Esophagus (tissue), 2 donors: Measurements from ENCODE around the gene STKLD1. TPM values are rescaled to one million over a fixed set of nuclear protein-coding genes. Genes with fewer than 3 reads are reported as not detected.

Experiments used
- H3K27ac ChIP-seq, 2 donors: one replicate each; pipeline ENCODE4 v1.5.1; 2013; ENCODE audit warnings: low read depth in 2 of 2, mild to moderate bottlenecking in 2 of 2, inconsistent platforms in 1 of 2, low read length in 1 of 2, moderate library complexity in 1 of 2
- H3K27me3 ChIP-seq, 2 donors: one replicate each; pipeline ENCODE4 v1.6.1; 2013; ENCODE audit warnings: low read length in 2 of 2, control low read depth in 1 of 2, mild to moderate bottlenecking in 1 of 2; ENCODE audit not compliant: insufficient read depth in 2 of 2, control insufficient read depth in 1 of 2
- H3K36me3 ChIP-seq, 2 donors: one replicate each; pipeline ENCODE4 v1.6.1; 2013; ENCODE audit warnings: low read length in 1 of 2; ENCODE audit not compliant: control insufficient read depth in 2 of 2, insufficient read depth in 2 of 2
- H3K4me1 ChIP-seq, 2 donors: one replicate each; pipeline ENCODE4 v1.6.1; 2013; ENCODE audit warnings: low read length in 1 of 2; ENCODE audit not compliant: control insufficient read depth in 2 of 2, insufficient read depth in 2 of 2
- H3K4me3 ChIP-seq, 2 donors: one replicate each; pipeline ENCODE4 v1.5.1; 2013; ENCODE audit warnings: low read length in 2 of 2, mild to moderate bottlenecking in 2 of 2, low read depth in 1 of 2, moderate library complexity in 1 of 2
- H3K9me3 ChIP-seq, 2 donors: one replicate each; pipeline ENCODE4 v1.6.1; 2013; ENCODE audit warnings: mild to moderate bottlenecking in 2 of 2, low read depth in 1 of 2, low read length in 1 of 2, moderate library complexity in 1 of 2; ENCODE audit not compliant: control insufficient read depth in 2 of 2, insufficient read depth in 1 of 2
- WGBS, 2 donors: extraction: QIAGEN DNeasy Blood & Tissue Kit; methylation state at CpG; one replicate each; pipeline ENCODE4 v1.1.7; 2013; 5-methylcytosine and 5-hydroxymethylcytosine counted together
- polyA plus RNA-seq, 2 donors: library from polyadenylated mRNA; stranded (reverse); fragments of 200-250 nt; gene quantifications; one replicate each; pipeline ENCODE4 v1.2.3, GENCODE V29; 2013
- donor health status: healthy with polysubstance abuse.
- donor health status: Bipolar disorder and iron deficiency.

The STKLD1 gene
- polyA plus RNA-seq, 2 donors, result 0.49 to 1.3 TPM

DNA sequence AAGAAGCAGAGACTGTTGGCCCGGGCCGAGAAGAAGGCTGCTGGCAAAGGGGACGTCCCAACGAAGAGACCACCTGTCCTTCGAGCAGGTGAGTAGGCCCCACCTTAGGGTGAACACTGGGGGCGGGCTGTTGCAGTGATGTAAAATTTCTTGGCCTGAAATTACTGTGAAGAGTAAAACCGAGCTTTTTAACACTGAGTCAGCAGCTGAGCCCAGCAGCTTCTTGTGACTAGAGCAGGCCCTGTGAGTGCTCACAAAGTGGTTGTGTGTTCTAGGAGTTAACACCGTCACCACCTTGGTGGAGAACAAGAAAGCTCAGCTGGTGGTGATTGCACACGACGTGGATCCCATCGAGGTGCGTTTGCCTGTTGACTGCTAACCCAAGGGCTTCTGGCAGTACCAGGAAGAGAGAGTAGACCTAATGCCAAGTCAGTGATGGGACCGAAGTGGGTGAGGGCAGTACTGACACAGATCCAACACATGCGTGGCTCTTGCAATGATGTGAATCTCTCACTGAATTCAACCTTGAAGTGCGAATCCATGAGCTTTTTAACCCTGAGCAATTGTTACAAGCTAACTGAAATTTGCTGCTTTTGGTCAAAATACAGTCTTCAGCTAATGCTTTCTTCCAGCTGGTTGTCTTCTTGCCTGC, 26.1 kb upstream of the STKLD1 start:
- peak overlapping the region in 1 of 2 donors; percentile 6 for H3K4me3 ChIP-seq

DNA sequence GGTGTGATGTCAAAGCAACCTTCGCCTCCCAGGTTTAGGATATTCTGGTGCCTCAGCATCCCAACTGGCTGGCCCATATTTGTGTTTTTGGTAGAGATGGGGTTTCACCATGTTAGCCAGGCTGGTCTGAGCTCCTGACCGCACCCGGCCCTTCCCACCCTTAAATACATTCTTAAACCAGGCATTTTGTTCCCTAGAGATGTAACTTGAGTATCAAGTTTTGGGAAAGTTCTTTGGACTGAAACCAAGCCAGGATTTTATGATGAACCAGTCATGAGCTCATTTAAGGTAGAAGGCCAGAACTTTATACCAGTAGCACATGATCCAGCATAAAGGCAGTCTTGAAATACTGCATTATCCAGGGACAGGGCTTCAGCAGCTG, 24.6 kb upstream of the STKLD1 start:
- no peaks in the 10 kb centered on the region for H3K27me3 ChIP-seq
- WGBS, 2 donors, result 84 to 90% methylated on average over 3 of the region's 3 CpGs
- no peak overlapping the region for H3K4me3 ChIP-seq
- H3K9me3 ChIP-seq, result no peaks in the 10 kb centered on the region
- H3K4me1 ChIP-seq, result peaks cover 0 to 10% of the 10 kb centered on the region in 2 donors
- no peak overlapping the region for H3K27ac ChIP-seq
- peaks cover 7 to 36% of the 10 kb centered on the region in 2 donors for H3K36me3 ChIP-seq

More for the DNA sequence above, 26.1 kb upstream of the STKLD1 start:
- Histone ChIP-seq H3K27me3 (no peaks in the 10 kb centered on the region), H3K9me3 (no peaks in the 10 kb centered on the region), H3K4me1 (peaks cover 0 to 17% of the 10 kb centered on the region in 2 donors), H3K27ac (no peak overlapping the region), H3K36me3 (peaks cover 7 to 46% of the 10 kb centered on the region in 2 donors)
- 68 to 73% methylated on average over 15 of the region's 15 CpGs for WGBS, 2 donors

DNA sequence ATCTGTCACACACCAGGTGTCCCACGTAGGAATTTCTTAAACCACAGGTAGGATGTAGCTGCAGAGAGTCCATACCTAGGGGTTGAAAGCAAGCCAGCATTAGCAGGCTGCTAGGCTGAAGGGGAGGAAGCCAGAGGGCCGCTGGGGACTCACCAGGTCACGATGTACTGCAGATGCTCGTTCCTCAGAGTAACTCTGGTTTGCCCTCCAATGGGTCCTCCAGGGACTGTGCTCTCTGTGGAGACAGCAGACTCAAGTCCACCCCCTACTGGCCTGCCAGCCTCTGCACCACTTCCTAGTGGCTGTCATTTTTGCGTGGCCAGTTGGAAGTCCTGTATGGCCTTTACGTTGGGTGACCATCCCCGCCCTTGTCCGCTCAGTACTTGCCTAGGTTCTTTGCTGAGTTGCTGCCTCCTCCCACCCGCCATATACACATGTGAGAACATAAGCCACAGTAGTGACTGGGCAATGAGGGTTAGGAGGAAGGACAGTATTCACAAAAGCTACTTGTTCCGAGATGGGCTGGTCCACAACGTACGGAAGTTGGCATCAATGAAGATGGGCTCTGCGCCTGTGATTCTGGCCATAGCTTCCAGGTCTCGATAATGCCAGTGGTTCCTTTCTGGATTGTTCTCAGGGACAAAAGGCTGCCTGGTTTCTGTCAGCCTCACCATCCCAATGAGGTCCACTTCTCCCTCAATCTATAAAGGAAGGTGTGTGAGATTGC, 24.1 kb upstream of the STKLD1 start:
- H3K4me1 ChIP-seq, result peaks cover 0 to 8% of the 10 kb centered on the region in 2 donors
- no peak overlapping the region for H3K27ac ChIP-seq
- H3K27me3 ChIP-seq, result no peaks in the 10 kb centered on the region
- no peak overlapping the region for H3K4me3 ChIP-seq
- peaks cover 7 to 36% of the 10 kb centered on the region in 2 donors for H3K36me3 ChIP-seq
- no peaks in the 10 kb centered on the region for H3K9me3 ChIP-seq
- WGBS, 2 donors, result 68 to 75% methylated on average over 14 of the region's 14 CpGs

DNA sequence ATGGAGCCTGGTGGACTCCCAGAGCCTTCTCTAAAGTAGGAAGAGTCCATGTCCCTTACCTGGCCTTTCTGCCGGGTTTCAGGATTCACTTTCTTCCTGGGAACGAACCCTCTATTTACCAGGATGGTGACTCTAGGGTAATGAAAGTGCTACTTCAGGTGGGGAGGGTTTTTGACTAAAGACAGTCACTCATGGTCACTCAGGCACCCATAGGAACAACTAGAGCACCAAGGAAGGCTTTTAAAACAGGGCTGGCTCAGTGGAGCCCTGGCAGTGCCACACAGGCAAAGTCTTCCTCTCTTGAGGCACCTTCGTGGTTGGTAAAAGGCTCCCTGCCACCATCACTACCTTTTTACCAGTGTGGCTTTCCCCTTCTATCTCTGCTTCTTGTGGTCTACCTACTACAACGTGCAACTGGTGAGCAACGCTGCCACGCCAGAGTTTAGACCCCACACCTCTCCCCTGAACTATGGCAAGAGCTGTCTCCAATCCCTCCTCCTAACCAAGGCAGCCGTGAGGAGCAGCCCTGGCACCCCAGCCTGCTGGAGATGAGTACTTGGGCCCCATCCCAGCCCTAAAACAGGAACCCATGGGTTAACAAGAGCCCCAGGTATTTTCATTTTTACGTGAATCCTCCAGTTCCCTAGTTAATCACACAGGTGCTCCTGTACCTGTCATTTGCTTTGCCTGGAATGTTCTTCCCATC, 23.4 kb upstream of the STKLD1 start:
- Histone ChIP-seq H3K36me3 (peaks cover 7 to 36% of the 10 kb centered on the region in 2 donors), H3K4me3 (no peak overlapping the region), H3K27me3 (no peaks in the 10 kb centered on the region), H3K9me3 (no peaks in the 10 kb centered on the region), H3K27ac (no peak overlapping the region), H3K4me1 (peaks cover 2 to 15% of the 10 kb centered on the region in 2 donors)
- 64 to 68% methylated on average over 8 of the region's 8 CpGs for WGBS, 2 donors

DNA sequence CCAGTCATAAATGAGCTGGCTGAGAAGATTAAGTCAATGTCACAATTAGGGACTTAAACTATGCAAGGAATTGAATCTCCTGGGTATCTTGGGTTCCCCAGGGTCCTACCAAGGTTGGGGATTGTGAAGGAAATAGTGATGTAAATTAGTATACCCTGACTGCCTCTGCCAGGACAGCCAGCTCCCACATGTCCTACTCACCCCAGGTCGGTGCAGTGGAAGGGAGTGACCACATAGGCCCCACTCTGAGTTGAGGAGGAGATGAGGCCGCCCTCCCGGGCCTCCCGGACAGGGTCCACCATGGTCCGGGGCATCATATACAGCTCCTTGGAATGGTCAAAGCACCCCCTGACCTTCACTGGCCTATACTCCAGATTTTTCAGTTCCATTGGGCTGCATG, 22.6 kb upstream of the STKLD1 start:
- H3K4me3 ChIP-seq, result no peak overlapping the region
- 77 to 88% methylated on average over 5 of the region's 5 CpGs for WGBS, 2 donors
- H3K36me3 ChIP-seq, result peaks cover 7 to 38% of the 10 kb centered on the region in 2 donors
- H3K4me1 ChIP-seq, result peaks cover 4 to 18% of the 10 kb centered on the region in 2 donors
- H3K27me3 ChIP-seq, result no peaks in the 10 kb centered on the region
- H3K27ac ChIP-seq, result no peak overlapping the region
- H3K9me3 ChIP-seq, result no peaks in the 10 kb centered on the region

DNA sequence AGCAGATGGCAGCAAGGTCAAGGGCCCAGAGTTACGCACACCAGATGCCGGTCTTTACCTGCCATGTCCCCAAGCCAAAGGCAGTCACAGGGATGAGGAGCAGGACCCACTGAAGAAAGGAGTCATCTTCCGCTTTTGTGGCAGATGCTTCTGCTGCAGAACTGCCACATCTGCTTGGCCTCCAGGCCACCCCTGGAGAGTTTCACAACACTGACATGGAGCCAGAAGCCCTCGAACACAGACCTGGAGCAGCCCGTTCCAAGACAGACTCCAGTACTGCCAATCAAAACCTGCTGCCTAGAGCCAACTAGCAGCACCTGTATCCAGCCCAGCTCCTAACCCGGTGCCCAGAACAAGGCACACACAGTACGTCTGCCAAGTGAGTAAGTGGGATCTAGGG, 21.4 kb upstream of the STKLD1 start:
- Histone ChIP-seq H3K27me3 (no peaks in the 10 kb centered on the region), H3K36me3 (peaks cover 7 to 44% of the 10 kb centered on the region in 2 donors), H3K4me3 (no peak overlapping the region), H3K9me3 (no peaks in the 10 kb centered on the region), H3K27ac (peak overlapping the region in 1 of 2 donors; percentile 14), H3K4me1 (peaks cover 4 to 22% of the 10 kb centered on the region in 2 donors)
- WGBS, 2 donors, result 76 to 77% methylated on average over 7 of the region's 7 CpGs

DNA sequence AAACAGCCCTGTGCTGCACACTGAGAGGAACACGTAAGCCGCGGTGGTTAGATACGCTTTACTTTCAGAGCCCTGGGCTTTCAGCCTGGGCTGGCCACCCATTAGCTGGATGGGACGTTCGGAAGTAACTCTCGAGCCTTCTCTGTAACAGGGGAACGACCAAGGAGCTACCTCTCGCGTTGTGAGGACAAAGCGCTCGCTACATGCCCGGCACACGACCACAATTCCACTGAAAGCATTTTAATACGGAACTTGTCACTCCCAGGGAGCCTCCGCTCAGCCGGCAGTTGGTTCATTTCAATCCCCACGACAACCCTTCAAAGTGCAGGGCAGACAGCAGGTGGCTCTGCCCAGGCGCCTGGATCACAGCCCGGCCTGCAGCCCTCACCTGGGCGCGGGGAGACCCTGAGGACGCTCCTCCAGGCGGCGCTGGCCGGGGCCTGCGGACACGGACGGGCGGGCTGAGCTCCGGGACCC, 20.2 kb upstream of the STKLD1 start:
- Histone ChIP-seq H3K36me3 (peaks cover 4 to 45% of the 10 kb centered on the region in 2 donors), H3K27me3 (no peaks in the 10 kb centered on the region), H3K27ac (peak overlapping the region; percentile 77 to 80), H3K9me3 (no peaks in the 10 kb centered on the region), H3K4me3 (peak overlapping the region; percentile 68 to 86), H3K4me1 (peaks cover 4 to 26% of the 10 kb centered on the region in 2 donors)
- WGBS, 2 donors, result 0 to 1% methylated on average over 23 to 31 of the region's 31 CpGs

DNA sequence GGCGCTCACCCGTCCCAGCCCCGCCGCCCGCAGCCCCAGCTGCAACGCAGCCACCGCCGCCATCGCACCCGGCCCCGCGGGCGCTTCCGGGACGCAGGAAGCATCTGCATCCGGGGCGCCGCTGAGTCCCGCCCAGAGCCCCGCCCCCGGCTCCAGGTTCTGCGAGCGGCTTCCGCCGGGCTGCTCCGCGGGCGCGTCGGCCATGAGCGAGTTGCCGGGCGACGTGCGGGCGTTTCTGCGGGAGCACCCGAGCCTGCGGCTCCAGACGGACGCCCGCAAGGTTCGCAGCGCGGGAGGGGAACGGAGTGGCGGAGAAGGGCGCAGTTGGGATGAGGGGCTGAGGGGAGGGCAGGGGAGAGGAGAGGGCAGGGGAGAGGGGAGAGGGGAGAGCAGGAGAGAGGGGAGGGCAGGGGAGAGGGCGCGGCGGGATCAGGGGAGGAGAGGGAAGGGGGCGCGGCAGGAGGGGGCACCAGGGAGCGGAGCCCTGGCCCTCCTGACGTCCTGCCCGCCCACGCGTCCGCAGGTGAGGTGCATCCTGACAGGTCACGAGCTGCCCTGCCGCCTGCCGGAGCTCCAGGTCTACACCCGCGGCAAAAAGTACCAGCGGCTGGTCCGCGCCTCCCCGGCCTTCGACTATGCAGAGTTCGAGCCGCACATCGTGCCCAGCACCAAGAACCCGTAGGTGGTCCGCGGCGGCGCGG, 19.6 kb upstream of the STKLD1 start, which contains the start of the genes SURF1 and SURF2:
Gene SURF1, minus strand, starts transcription at position 97 of the 701 bp plus-strand sequence. Its CDS starts 34 bp downstream, at position 63.
Gene SURF2, plus strand, starts transcription at position 160 of the 701 bp plus-strand sequence. Its CDS starts 43 bp downstream, at position 203.
- Histone ChIP-seq H3K27ac (peak within 1 kb of the TSS; percentile 77 to 80), H3K4me1 (peaks cover 4 to 26% of the 10 kb centered on the region in 2 donors), H3K4me3 (peak within 1 kb of the TSS; percentile 68 to 86), H3K27me3 (no peaks in the 10 kb centered on the region), H3K36me3 (peaks cover 4 to 47% of the 10 kb centered on the region in 2 donors), H3K9me3 (no peaks in the 10 kb centered on the region)
- WGBS, 2 donors, result 1% methylated on average over 61 to 78 of the region's 78 CpGs

DNA sequence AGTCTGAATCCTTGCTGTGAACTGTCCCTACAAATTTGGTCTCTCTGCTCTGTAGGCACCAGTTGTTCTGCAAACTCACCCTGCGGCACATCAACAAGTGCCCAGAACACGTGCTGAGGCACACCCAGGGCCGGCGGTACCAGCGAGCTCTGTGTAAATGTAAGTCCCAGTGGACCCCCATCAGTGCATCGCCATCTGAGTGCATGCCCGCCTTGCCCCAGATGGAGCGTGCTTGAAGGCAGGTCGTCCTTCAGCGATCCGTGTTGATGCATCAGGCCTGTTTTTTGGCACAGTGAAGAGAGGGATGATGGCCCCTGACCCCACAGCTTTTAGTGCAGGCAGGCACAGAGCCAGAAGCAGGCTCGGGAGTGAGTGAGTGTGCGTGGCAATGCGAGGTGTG, 18.5 kb upstream of the STKLD1 start:
- peak overlapping the region in 1 of 2 donors; percentile 86 for H3K4me3 ChIP-seq
- H3K27me3 ChIP-seq, result no peaks in the 10 kb centered on the region
- peaks cover 1 to 44% of the 10 kb centered on the region in 2 donors for H3K36me3 ChIP-seq
- WGBS, 2 donors, result 70 to 74% methylated on average over 14 of the region's 14 CpGs
- H3K27ac ChIP-seq, result no peak overlapping the region
- H3K9me3 ChIP-seq, result peaks cover 0 to 2% of the 10 kb centered on the region in 2 donors
- H3K4me1 ChIP-seq, result peaks cover 4 to 31% of the 10 kb centered on the region in 2 donors
